CD14-positive monocyte (primary cell): ENCODE data around the gene HSPA1L. TPM values are rescaled to one million over a fixed set of nuclear protein-coding genes. Genes with fewer than 3 reads are reported as not detected.

Experiments used
- DNase-seq, 3 donors: peaks; one replicate each; pipeline ENCODE4 v3.0.0-alpha.2; 2011 to 2022
- H2AFZ ChIP-seq: 2 replicates; pipeline ENCODE4 v1.6.0; 2012; ENCODE audit warnings: mild to moderate bottlenecking, low read depth, low read length, inconsistent platforms; ENCODE audit not compliant: insufficient read depth, poor library complexity, severe bottlenecking
- H3K27ac ChIP-seq, 2 donors: 1 replicate in 1 of 2; 2 replicates in 1 of 2; pipeline ENCODE4 v1.5.1; 2012 to 2013; ENCODE audit warnings: low read length in 2 of 2, control low read depth in 1 of 2, inconsistent platforms in 1 of 2, low read depth in 1 of 2, mild to moderate bottlenecking in 1 of 2
- H3K27me3 ChIP-seq, 2 donors: one replicate each; pipeline versions ENCODE4 v1.6.0 to v1.6.1; 2011 to 2013; ENCODE audit warnings: low read length in 2 of 2; ENCODE audit not compliant: control insufficient read depth in 2 of 2, insufficient read depth in 2 of 2
- H3K36me3 ChIP-seq, 2 donors: replicated peaks in 1 of 2; 1 replicate in 1 of 2; 2 replicates in 1 of 2; pipeline versions ENCODE4 v1.5.1 to v1.6.1; 2012 to 2013; ENCODE audit warnings: low read length in 2 of 2, control low read depth in 1 of 2, inconsistent platforms in 1 of 2, mild to moderate bottlenecking in 1 of 2; ENCODE audit not compliant: insufficient read depth in 2 of 2, control insufficient read depth in 1 of 2
- H3K4me1 ChIP-seq, 2 donors: 1 replicate in 1 of 2; 2 replicates in 1 of 2; pipeline versions ENCODE4 v1.5.1 to v1.6.1; 2012 to 2013; ENCODE audit warnings: low read length in 2 of 2, control low read depth in 1 of 2, inconsistent platforms in 1 of 2, mild to moderate bottlenecking in 1 of 2, moderate library complexity in 1 of 2; ENCODE audit not compliant: insufficient read depth in 2 of 2, control insufficient read depth in 1 of 2
- H3K4me2 ChIP-seq: replicated peaks from 2 replicates; pipeline ENCODE3; 2012; ENCODE audit warnings: low read length, moderate library complexity, mild to moderate bottlenecking; ENCODE audit not compliant: poor library complexity, severe bottlenecking; ENCODE audit errors: extremely low read depth
- H3K4me3 ChIP-seq, 3 experiments: fragments of 200-600 bp in 1 of 3; sonication (generic) in 1 of 3; replicated peaks in 1 of 3; 1 replicate in 2 of 3; 2 replicates in 1 of 3; pipeline ENCODE4 v1.5.1; 2011 to 2013; ENCODE audit warnings: low read length in 3 of 3, mild to moderate bottlenecking in 3 of 3, control low read depth in 2 of 3, low read depth in 2 of 3, inconsistent platforms in 1 of 3, moderate library complexity in 1 of 3
- H3K79me2 ChIP-seq: 2 replicates; pipeline ENCODE4 v1.6.0; 2012; ENCODE audit warnings: mild to moderate bottlenecking, control low read depth, inconsistent platforms, low read length, moderate library complexity; ENCODE audit not compliant: insufficient read depth
- H3K9ac ChIP-seq: 2 replicates; pipeline ENCODE4 v1.6.0; 2017; ENCODE audit warnings: low read length, mild to moderate bottlenecking; ENCODE audit not compliant: insufficient read depth, poor library complexity, severe bottlenecking
- H3K9me3 ChIP-seq, 2 donors: replicated peaks in 1 of 2; 1 replicate in 1 of 2; 2 replicates in 1 of 2; pipeline versions ENCODE4 v1.5.1 to v1.6.1; 2012 to 2013; ENCODE audit warnings: low read length in 2 of 2, control low read depth in 1 of 2; ENCODE audit not compliant: control insufficient read depth in 1 of 2, insufficient read depth in 1 of 2
- H4K20me1 ChIP-seq: 2 replicates; pipeline ENCODE4 v1.6.0; 2012; ENCODE audit warnings: mild to moderate bottlenecking, low read length, control low read depth, moderate library complexity; ENCODE audit not compliant: insufficient read depth
- H3K27ac Mint-ChIP-seq, 7 donors: one replicate each; pipeline ENCODE4 v1.8.0; 2020; ENCODE audit warnings: mild to moderate bottlenecking in 7 of 7, mixed read lengths in 7 of 7, moderate library complexity in 6 of 7, inconsistent platforms in 2 of 7
- H3K27me3 Mint-ChIP-seq, 3 donors: one replicate each; pipeline ENCODE4 v1.8.0; 2021 to 2022; ENCODE audit warnings: low read depth in 3 of 3, mild to moderate bottlenecking in 3 of 3, mixed read lengths in 3 of 3, moderate library complexity in 3 of 3, inconsistent platforms in 1 of 3
- H3K36me3 Mint-ChIP-seq, 2 donors: one replicate each; pipeline ENCODE4 v1.8.0; 2020; ENCODE audit warnings: mixed read lengths in 2 of 2, inconsistent platforms in 1 of 2, mild to moderate bottlenecking in 1 of 2
- H3K4me1 Mint-ChIP-seq: one replicate; pipeline ENCODE4 v1.8.0; 2020; ENCODE audit warnings: mild to moderate bottlenecking, mixed read lengths
- H3K4me3 Mint-ChIP-seq, 2 donors: one replicate each; pipeline ENCODE4 v1.8.0; 2020; ENCODE audit warnings: mild to moderate bottlenecking in 2 of 2, mixed read lengths in 2 of 2, moderate library complexity in 1 of 2
- H3K9me3 Mint-ChIP-seq, 7 donors: one replicate each; pipeline ENCODE4 v1.8.0; 2020 to 2022; ENCODE audit warnings: mixed read lengths in 7 of 7, mild to moderate bottlenecking in 6 of 7, moderate library complexity in 6 of 7, inconsistent platforms in 2 of 7
- WGBS: methylation state at CpG from one replicate; pipeline ENCODE4 v1.1.5; 2013; ENCODE audit warnings: missing lambda C conversion rate; ENCODE audit not compliant: insufficient coverage; 5-methylcytosine and 5-hydroxymethylcytosine counted together
- intact Hi-C, 2 donors: fragments of 100-400 bp; cut with micrococcal nuclease; formaldehyde crosslinking; loops; one replicate each; pipeline versions ENCODE4 v1.15.0 to v1.15.1; 2023
- polyA plus RNA-seq, 3 donors: library from polyadenylated mRNA; depleted of rRNA in 1 of 3; unstranded in 2 of 3; stranded (reverse) in 1 of 3; fragments of 300-500 nt in 2 of 3; fragments of >200 nt in 1 of 3; fragmentation: Illumina TruSeq in 2 of 3; gene quantifications; 1 replicate in 2 of 3; 2 replicates in 1 of 3; pipeline ENCODE4 v1.2.3, GENCODE V29; 2012 to 2021
- TF ChIP-seq, protein P1 (sequence below): fragments of 200-600 bp; IDR thresholded peaks from one replicate; pipeline ENCODE4 v1.8.0; 2022; ENCODE audit warnings: antibody characterized with exemption, mild to moderate bottlenecking

Gene HSPA1L
- polyA plus RNA-seq, 3 donors = 0.53 to 0.72 (median 0.55) TPM

DNA sequence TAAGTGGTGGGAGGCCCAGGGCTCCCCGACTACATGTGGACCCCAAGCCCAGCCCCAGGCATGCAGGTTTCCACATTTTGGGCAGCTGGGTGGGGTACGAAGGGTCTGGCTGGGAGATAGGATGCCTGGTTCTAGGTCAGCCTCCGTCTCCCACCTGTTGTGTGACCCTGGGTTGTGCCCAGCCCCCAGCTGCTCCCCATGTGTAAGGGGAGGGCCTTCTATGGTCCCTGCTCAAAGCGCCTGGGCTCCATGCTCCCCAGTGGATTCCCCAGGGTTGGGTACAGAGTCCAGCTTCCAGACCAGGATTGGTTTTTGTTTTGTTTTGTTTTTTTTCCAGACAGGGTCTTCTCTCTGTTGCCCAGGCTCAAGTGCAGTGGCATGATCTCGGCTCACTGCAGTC is 36.9 kb downstream of the HSPA1L start:
- Histone ChIP-seq H2AFZ (no peak overlapping the region), H3K4me1 (peaks cover 13 to 15% of the 10 kb centered on the region in 2 donors), H4K20me1 (no peaks in the 10 kb centered on the region), H3K9me3 (no peaks in the 10 kb centered on the region), H3K36me3 (peaks cover 51 to 54% of the 10 kb centered on the region in 2 donors), H3K9ac (no peak overlapping the region), H3K4me2 (no peak overlapping the region), H3K27ac (no peak overlapping the region), H3K79me2 (no peaks in the 10 kb centered on the region), H3K27me3 (no peaks in the 10 kb centered on the region), H3K4me3 (no peak overlapping the region)
- H3K4me1 Mint-ChIP-seq = peaks cover 15% of the 10 kb centered on the region
- no peak overlapping the region for H3K4me3 Mint-ChIP-seq
- H3K36me3 Mint-ChIP-seq = peaks cover 42 to 58% of the 10 kb centered on the region in 2 donors
- TF ChIP-seq, protein P1, sequence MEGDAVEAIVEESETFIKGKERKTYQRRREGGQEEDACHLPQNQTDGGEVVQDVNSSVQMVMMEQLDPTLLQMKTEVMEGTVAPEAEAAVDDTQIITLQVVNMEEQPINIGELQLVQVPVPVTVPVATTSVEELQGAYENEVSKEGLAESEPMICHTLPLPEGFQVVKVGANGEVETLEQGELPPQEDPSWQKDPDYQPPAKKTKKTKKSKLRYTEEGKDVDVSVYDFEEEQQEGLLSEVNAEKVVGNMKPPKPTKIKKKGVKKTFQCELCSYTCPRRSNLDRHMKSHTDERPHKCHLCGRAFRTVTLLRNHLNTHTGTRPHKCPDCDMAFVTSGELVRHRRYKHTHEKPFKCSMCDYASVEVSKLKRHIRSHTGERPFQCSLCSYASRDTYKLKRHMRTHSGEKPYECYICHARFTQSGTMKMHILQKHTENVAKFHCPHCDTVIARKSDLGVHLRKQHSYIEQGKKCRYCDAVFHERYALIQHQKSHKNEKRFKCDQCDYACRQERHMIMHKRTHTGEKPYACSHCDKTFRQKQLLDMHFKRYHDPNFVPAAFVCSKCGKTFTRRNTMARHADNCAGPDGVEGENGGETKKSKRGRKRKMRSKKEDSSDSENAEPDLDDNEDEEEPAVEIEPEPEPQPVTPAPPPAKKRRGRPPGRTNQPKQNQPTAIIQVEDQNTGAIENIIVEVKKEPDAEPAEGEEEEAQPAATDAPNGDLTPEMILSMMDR = no peak
- DNase-seq = no peak
- H3K27me3 Mint-ChIP-seq = peaks cover 0 to 3% (median 2%) of the 10 kb centered on the region in 3 donors
- no peaks in the 10 kb centered on the region for H3K9me3 Mint-ChIP-seq
- intact Hi-C loops = no loop called here
- H3K27ac Mint-ChIP-seq = peak overlapping the region in 4 of 7 donors; percentile 15 to 74 (median 36)
- 98% methylated on average over 5 of the region's 5 CpGs for WGBS

- no peak overlapping the region for H3K4me3 ChIP-seq
- Mint-ChIP-seq H3K4me3 (no peak overlapping the region), H3K36me3 (peaks cover 37 to 53% of the 10 kb centered on the region in 2 donors), H3K9me3 (no peaks in the 10 kb centered on the region), H3K27me3 (peaks cover 0 to 3% (median 2%) of the 10 kb centered on the region in 3 donors), H3K4me1 (peaks cover 15% of the 10 kb centered on the region), H3K27ac (peak overlapping the region in 6 of 7 donors; percentile 15 to 74 (median 31))
- DNase-seq = no peak
- H3K36me3 ChIP-seq = peaks cover 46 to 49% of the 10 kb centered on the region in 2 donors
- H2AFZ ChIP-seq = no peak overlapping the region
- TF ChIP-seq, protein P1 = no peak
- peaks cover 13 to 15% of the 10 kb centered on the region in 2 donors for H3K4me1 ChIP-seq
- no peak overlapping the region for H3K4me2 ChIP-seq
- H3K9ac ChIP-seq = peak overlapping the region; percentile 46
- no peaks in the 10 kb centered on the region for H4K20me1 ChIP-seq
- H3K79me2 ChIP-seq = no peaks in the 10 kb centered on the region
- intact Hi-C loops = no loop called here
- no peak overlapping the region for H3K27ac ChIP-seq
- 96% methylated on average over 4 of the region's 5 CpGs for WGBS
- H3K9me3 ChIP-seq = no peaks in the 10 kb centered on the region
- no peaks in the 10 kb centered on the region for H3K27me3 ChIP-seq
Observed at GRCh38 chr6:31777667-31778050, 37.4 kb downstream of the HSPA1L start.
